C1 segment of cervical spinal cord (tissue), 14 donors: ENCODE results near the gene CDC14A.
"Not testable (repeated sequence)": the region's sequence is repeated elsewhere in the genome, so short reads cannot be mapped to it uniquely, and the experiment has no call there.

Experiments
- DNase-seq, 14 donors: peaks; one replicate each; lab custom pipeline; 2025; lab: John Stamatoyannopoulos, UW

The CDC14A gene

DNA sequence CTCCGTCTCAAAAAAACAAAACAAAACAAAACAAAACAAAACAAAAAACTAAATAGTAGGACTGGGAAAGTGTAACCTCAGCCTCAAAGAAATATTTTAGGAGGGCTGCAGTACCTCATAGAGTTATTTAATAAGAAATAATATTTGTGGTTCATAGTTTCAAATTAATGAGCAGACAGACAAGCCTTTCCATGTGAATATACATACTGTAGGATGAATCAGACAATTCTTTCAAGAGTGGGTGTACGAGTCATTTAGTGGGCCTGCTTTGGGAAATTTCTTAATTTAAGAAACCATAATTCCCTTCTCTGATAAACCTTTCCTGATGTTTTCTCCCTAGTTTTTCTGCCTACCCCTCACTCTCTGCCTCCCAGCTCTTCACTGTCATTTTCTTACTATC is 52.5 kb downstream of the CDC14A start:
- no peak for DNase-seq

DNA sequence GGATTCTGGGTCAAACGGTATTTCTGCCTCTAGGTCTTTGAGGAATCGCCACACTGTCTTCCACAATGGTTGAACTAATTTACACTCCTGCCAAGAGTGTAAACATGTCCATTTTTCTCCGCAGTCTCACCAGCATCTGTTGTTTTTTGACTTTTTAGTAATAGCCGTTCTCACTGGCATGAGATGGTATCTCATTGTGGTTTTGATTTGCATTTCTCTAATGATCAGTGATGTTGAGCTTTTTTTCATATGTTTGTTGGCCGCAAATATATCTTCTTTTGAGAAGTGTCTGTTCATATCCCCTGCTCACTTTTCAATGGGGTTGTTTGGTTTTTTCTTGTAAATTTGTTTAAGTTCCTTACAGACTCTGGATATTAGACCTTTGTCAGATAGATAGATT is 53.6 kb downstream of the CDC14A start:
- DNase-seq, result not testable (repeated sequence)

DNA sequence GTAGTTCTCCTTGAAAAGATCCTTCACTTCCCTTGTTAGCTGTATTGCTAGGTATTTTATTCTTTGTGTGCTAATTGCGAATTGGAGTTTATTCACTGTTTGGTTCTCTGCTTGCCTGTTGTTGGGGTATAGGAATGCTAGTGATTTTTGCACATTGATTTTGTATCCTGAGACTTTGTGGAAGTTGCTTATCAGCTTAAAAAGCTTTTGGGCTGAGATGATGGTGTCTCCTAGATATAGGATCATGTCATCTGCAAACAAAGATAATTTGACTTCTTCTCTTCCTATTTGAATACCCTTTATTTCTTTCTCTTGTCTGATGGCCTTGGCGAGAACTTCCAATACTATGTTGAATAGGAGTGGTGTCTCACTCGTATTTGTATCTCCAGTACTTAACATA is 55.1 kb downstream of the CDC14A start:
- DNase-seq, result not testable (repeated sequence)

DNA sequence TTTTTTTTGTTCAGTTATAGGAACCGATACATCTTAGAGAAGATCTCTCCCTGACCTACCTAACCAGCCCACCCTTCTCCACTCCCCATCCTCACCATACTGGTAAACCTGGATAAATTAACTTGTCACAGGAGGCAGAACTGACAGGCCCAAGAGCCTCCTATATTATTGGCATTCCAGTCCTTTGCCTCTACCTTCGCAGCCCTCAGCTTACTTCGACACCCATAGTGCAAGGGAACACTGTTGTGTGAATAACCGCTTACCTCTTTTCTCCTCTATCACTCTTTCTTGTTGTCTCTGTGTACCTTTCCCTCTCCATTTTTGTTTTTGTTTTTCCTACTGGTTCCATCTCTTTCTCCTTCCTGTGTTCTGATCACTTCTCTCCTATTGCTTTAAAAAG is 58.7 kb downstream of the CDC14A start:
- DNase-seq, result no peak

DNA sequence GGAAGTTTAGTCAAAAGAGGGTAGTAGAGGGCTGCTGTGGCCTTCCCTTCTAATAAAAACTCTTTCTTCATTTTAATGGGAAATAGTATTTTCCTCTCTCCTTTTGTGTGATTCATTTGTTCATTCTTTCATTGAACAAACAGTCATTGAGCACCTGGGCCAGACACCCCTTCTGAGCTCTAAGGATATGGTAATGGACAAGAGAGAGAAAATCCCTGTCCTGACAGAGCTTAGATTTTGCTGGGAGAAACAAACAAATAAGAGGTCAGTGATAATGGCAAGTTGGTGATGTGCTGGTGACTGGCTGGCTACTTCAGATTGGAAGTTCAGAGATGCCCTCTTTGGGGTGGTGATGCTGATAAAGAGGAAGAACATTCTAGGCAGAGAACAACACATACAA is 59.3 kb downstream of the CDC14A start:
- no peak for DNase-seq

GRCh38 chr1:100413035-100413434 is 60.7 kb downstream of the CDC14A start:
- no peak for DNase-seq

GRCh38 chr1:100414693-100415497 is 62.6 kb downstream of the CDC14A start:
- DNase-seq, result no peak

DNA sequence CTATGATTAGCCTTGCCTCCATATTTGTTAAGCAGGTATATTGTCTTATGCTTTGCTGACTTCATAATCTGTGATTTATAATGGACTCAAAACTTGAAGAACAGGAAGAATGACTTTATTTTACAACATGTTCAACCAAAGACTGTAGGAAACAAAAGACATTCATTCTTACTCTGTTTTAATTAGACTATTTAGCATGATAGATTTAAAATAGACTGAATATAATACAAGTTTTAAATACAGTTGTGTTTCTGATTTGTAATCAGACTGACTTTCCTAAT is 63.1 kb downstream of the CDC14A start:
- DNase-seq, result no peak

- no peak for DNase-seq
Observed at GRCh38 chr1:100419072-100419471, 66.8 kb downstream of the CDC14A start.

DNA sequence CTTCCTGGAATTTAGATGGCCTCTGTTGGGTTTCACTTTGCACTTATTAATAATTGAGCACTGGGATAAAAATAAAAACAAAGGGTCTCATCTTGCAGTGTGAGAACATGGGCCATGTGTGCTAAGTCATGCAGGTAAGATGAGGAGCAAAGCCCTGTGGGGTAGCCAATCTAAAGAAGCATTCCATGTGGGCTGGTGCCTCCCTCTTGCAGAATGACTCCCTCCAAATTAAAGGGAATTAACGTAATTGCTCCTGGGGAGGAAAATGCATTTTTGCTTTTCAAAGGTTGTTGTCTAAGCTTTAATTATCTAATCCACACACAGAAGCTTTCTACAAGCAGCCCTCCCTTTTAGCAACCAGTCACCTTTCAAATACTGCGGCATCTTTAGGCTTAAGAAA is 69.8 kb downstream of the CDC14A start:
- DNase-seq, result no peak

DNA sequence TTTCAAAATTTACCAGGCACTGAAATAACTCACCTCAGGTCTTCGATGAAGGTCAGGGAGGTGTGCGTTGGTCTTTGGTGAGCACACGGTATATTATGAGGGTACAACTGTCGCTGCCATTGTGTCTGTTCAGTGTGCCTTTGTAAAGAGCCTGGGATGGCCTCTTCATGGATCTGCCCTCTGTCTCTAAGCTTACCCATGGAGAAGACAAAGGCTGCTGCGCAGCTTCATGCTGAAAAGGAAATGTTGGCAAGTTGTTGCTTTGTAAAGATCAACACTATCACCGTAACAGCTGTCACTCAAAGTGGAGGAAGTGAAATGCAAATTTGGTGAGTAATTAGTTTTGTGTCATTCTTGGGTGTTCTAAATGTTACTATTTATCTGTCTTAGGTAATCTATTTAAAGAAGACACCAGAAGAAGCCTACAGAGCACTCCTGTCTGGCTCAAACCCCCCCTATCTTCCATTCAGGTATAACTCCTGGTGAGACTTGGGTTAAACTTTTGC is 71.6 kb downstream of the CDC14A start:
- DNase-seq, result no peak

GRCh38 chr1:100428160-100428559 is 75.9 kb downstream of the CDC14A start:
- no peak for DNase-seq

DNA sequence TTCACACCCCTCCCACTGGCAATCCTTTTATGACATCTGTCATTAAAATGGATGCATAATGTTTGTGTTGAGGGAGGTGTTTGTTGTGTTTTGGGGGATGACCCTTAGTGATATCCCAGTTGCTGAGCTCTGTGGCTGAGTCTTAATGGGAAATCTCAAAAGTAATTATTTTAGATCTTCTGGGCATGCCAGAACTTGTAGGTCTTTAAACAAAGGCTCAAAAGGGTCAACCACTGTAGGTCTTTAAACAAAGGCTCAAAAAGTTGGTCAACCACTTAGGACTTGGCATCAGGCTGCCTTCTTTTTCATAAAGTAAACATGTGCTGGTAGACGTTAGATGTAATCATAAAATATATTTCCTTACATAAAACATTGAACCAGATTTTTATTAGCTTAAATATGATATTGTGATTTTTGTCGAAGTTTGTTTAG is 78.0 kb downstream of the CDC14A start:
- no peak for DNase-seq

- DNase-seq, result no peak
Observed at GRCh38 chr1:100431954-100432353, 79.6 kb downstream of the CDC14A start.

DNA sequence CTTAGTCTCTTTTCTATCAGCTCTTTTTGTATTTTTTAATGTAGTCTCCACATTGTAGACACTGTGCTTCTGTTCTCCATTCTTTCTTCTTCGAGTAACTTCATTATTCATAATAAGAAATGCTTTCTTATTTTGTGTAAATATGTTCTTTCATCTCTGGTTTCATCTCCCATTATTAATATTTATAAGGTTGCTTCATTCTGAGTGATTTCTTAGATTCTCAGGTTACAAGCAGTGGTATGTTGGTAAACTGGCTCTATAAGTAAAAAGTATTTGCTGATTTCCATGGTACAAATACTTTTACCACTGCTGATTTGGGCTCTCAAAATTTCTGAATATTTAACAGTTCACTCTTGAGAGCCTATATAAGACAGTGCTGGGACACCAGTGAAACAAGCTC is 81.3 kb downstream of the CDC14A start:
- no peak for DNase-seq

- no peak for DNase-seq
Observed at GRCh38 chr1:100434831-100435230, 82.5 kb downstream of the CDC14A start.

- no peak for DNase-seq
Observed at GRCh38 chr1:100438375-100438774, 86.1 kb downstream of the CDC14A start.

DNA sequence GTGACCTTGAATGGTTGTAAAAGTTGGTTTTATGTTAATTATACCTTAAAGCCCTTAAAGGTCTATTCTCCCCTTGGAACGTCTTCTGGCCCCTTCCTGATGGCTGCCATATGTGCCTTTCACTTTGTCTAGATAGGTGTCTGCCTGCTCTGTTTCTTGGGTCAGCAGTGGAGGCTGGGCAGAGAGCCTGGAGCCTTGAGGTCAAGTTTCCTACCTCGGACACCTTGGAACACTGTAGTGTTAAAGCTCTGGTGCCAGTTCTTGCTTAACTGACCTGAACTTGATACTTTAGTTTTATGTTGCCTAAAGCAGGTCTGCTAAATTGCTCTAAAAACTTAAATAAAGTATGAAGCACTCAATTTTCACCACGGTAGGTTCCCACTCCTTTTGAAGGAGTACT is 86.5 kb downstream of the CDC14A start:
- no peak for DNase-seq

- no peak for DNase-seq
Observed at GRCh38 chr1:100440075-100440809, 87.9 kb downstream of the CDC14A start.

- no peak for DNase-seq
Observed at GRCh38 chr1:100441146-100441545, 88.8 kb downstream of the CDC14A start.

- DNase-seq, result no peak
Observed at GRCh38 chr1:100441651-100442050, 89.3 kb downstream of the CDC14A start.

- DNase-seq, result no peak
Observed at GRCh38 chr1:100443811-100444571, 91.7 kb downstream of the CDC14A start.
